SU-DHL-6 (cell line): ENCODE data around the gene CCDC81.

ENCODE experiments used
- H2AFZ ChIP-seq: fragments of 200-600 bp; sonication (generic); 2 replicates; pipeline ENCODE4 v1.6.1; 2014; ENCODE audit warnings: low read depth, mild to moderate bottlenecking, moderate library complexity, mixed read lengths, antibody characterized with exemption, low read length; ENCODE audit not compliant: severe bottlenecking
- H3F3A ChIP-seq: fragments of 200-600 bp; shearing (Covaris generic); 2 replicates; pipeline ENCODE4 v1.6.0; 2016; ENCODE audit warnings: antibody characterized with exemption, mild to moderate bottlenecking; ENCODE audit not compliant: insufficient read depth
- H3K27ac ChIP-seq: fragments of 200-600 bp; sonication (generic); 2 replicates; pipeline ENCODE4 v1.5.1; 2016; ENCODE audit warnings: low read depth, mild to moderate bottlenecking, low read length, moderate library complexity, mixed read lengths
- H3K27me3 ChIP-seq: fragments of 200-600 bp; sonication (generic), shearing (Covaris generic); 2 replicates; pipeline ENCODE4 v1.6.0; 2014; ENCODE audit warnings: mild to moderate bottlenecking, low read length
- H3K36me3 ChIP-seq: fragments of 200-600 bp; sonication (generic); 2 replicates; pipeline ENCODE4 v1.6.1; 2014; ENCODE audit warnings: mild to moderate bottlenecking, low read length, mixed read lengths
- H3K4me2 ChIP-seq: fragments of 300-600, 200-600 bp; shearing (Covaris generic), sonication (generic); 2 replicates; pipeline ENCODE4 v1.6.0; 2014; ENCODE audit warnings: low read length, low read depth, mild to moderate bottlenecking; ENCODE audit not compliant: poor library complexity, severe bottlenecking
- H3K4me3 ChIP-seq: fragments of 200-600 bp; sonication (generic); 2 replicates; pipeline ENCODE4 v1.5.1; 2014; ENCODE audit warnings: antibody characterized with exemption, low read length, mild to moderate bottlenecking, mixed read lengths; ENCODE audit not compliant: insufficient read depth, poor library complexity, severe bottlenecking
- H3K79me2 ChIP-seq: fragments of 200-600 bp; sonication (generic); 2 replicates; pipeline ENCODE4 v1.6.1; 2014; ENCODE audit warnings: mild to moderate bottlenecking, low read length, moderate library complexity; ENCODE audit not compliant: insufficient read depth
- H3K9ac ChIP-seq: fragments of 200-600 bp; sonication (generic); 2 replicates; pipeline ENCODE4 v1.7.0; 2014; ENCODE audit warnings: mild to moderate bottlenecking, low read length
- H3K9me2 ChIP-seq: fragments of 200-600 bp; sonication (generic); replicated peaks from 2 replicates; pipeline ENCODE4 v1.6.1; 2014; ENCODE audit warnings: low read length; ENCODE audit not compliant: insufficient read depth
- H3K9me3 ChIP-seq: fragments of 200-600 bp; sonication (generic); 2 replicates; pipeline ENCODE4 v1.6.1; 2014; ENCODE audit warnings: low read length, mixed read lengths; ENCODE audit not compliant: insufficient read depth
- H4K20me1 ChIP-seq: fragments of 200-600 bp; sonication (generic); 2 replicates; pipeline ENCODE4 v1.6.1; 2014; ENCODE audit warnings: low read depth, mild to moderate bottlenecking, antibody characterized with exemption, low read length, moderate library complexity, mixed read lengths
- CTCF ChIP-seq: fragments of 200-600 bp; sonication (generic); IDR thresholded peaks from one replicate; pipeline ENCODE4 v1.5.1; 2017; ENCODE audit warnings: antibody characterized with exemption, mild to moderate bottlenecking, low read length, moderate library complexity; ENCODE audit not compliant: insufficient read depth, poor library complexity, severe bottlenecking
- EZH2phosphoT487 ChIP-seq: fragments of 200-600 bp; sonication (generic), shearing (Covaris generic); conservative IDR thresholded peaks from 2 replicates; pipeline ENCODE4 v1.6.1; 2018; ENCODE audit warnings: mild to moderate bottlenecking, antibody characterized with exemption, low read length, moderate library complexity, mixed read lengths

The CCDC81 gene

DNA sequence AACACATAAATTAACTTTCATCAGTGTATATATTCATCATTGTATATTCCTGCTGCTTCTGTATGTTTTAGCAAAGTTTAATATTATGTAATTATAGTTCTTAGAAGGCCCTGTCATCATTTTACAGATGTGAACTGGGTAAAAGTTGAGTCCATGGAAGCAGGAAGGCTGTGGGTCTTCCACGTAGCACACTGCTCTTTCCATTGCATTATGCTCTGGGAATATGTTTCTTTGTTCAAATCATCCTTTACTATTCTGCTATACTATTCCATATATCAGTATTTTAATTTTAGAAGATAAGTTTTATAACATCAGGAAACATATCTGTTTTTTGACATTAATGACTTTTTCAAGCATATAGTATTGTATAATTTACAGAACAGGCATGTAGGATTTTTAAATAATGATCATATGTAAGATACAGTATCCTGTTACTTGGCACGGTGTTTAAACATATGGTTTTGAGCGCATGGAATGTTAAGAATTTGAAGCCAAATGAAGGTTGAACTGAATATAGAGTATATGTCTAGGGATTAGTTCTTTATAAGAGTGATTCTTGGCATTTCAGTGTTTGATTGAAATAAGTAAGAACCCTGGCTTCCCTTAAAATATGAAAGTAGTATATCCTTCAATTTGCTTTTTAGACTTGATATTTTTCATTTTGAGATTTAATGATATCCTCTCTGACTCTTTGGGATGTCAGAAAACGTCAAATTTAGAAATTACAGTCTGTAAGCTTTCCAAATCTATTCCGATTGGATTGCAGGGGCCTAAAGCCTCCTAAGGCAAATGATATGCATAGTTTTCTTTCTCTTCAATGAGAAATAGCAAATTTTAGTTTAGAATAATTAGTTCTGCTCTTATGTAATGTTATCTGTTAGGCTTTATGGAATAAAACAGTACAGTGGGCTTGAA, 8.6 kb downstream of the CCDC81 start:
- Histone ChIP-seq H3F3A (no peaks in the 10 kb centered on the region), H3K4me2 (no peak overlapping the region), H3K9me2 (no peaks in the 10 kb centered on the region), H3K79me2 (no peaks in the 10 kb centered on the region), H3K4me3 (no peak overlapping the region), H4K20me1 (no peaks in the 10 kb centered on the region), H3K27me3 (no peaks in the 10 kb centered on the region), H3K27ac (no peak overlapping the region), H3K9me3 (no peaks in the 10 kb centered on the region), H2AFZ (no peak overlapping the region), H3K36me3 (no peaks in the 10 kb centered on the region), H3K9ac (no peak overlapping the region)
- TF ChIP-seq EZH2phosphoT487, result no peak
- TF ChIP-seq CTCF, result no peak

DNA sequence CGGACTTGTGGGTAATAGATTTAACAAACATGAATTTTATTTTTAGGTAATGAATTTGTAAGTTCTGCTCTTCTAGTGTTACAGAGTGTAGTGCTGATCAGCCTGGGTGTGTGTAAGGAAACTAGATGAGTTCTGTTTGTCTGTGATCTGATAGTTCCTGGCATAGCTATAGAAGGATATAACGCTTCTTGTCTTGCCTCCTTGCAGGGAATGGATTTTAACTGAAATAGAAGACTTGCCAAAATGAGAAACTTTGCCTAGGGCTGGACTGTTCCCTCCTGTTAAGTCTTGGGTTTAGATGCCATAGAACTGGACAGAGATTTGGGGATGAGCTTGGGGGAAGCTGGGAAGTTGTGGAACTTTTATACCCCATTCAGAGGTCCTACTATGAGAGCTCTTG, 11.6 kb downstream of the CCDC81 start:
- no peak overlapping the region for H3K4me3 ChIP-seq
- H3K36me3 ChIP-seq, result no peaks in the 10 kb centered on the region
- no peak overlapping the region for H3K27ac ChIP-seq
- no peak overlapping the region for H3K9ac ChIP-seq
- H2AFZ ChIP-seq, result no peak overlapping the region
- no peak for TF ChIP-seq CTCF
- TF ChIP-seq EZH2phosphoT487, result no peak
- no peak overlapping the region for H3K4me2 ChIP-seq
- no peaks in the 10 kb centered on the region for H3K9me3 ChIP-seq
- no peaks in the 10 kb centered on the region for H3K27me3 ChIP-seq
- no peaks in the 10 kb centered on the region for H3K9me2 ChIP-seq
- no peaks in the 10 kb centered on the region for H3K79me2 ChIP-seq
- no peaks in the 10 kb centered on the region for H4K20me1 ChIP-seq
- H3F3A ChIP-seq, result no peaks in the 10 kb centered on the region

GRCh38 chr11:86386746-86387145, 12.1 kb downstream of the CCDC81 start:
- no peak overlapping the region for H3K9ac ChIP-seq
- no peak overlapping the region for H3K4me3 ChIP-seq
- no peaks in the 10 kb centered on the region for H4K20me1 ChIP-seq
- H3K9me2 ChIP-seq, result no peaks in the 10 kb centered on the region
- TF ChIP-seq CTCF, result no peak
- TF ChIP-seq EZH2phosphoT487, result no peak
- no peak overlapping the region for H2AFZ ChIP-seq
- no peak overlapping the region for H3K4me2 ChIP-seq
- no peaks in the 10 kb centered on the region for H3K36me3 ChIP-seq
- H3F3A ChIP-seq, result no peaks in the 10 kb centered on the region
- no peak overlapping the region for H3K27ac ChIP-seq
- H3K27me3 ChIP-seq, result no peaks in the 10 kb centered on the region
- no peaks in the 10 kb centered on the region for H3K79me2 ChIP-seq
- H3K9me3 ChIP-seq, result no peaks in the 10 kb centered on the region
